Endothelial cell of umbilical vein (primary cell): ENCODE measurements around the gene RAB33B. TPM values are rescaled to one million over a fixed set of nuclear protein-coding genes. Genes with fewer than 3 reads are reported as not detected.

Experiments used
- BruUV-seq: library from RNA; stranded (reverse); fragments of 400-500 nt; replicated peaks from 2 replicates; lab custom pipeline; 2021; lab: Mats Ljungman, UMichigan
- CTCF ChIA-PET: fragments of 300-600, 350-600 bp; sonication (Branson Sonifier 250); formaldehyde crosslinking; loops from one replicate; lab custom pipeline; 2021; ENCODE audit warnings: antibody characterized with exemption, inconsistent platforms; lab: Charles Lee
- POLR2A ChIA-PET: fragments of 300-600, 350-600 bp; sonication (Branson Sonifier 250); formaldehyde crosslinking; loops from one replicate; lab custom pipeline; 2021; ENCODE audit warnings: antibody characterized with exemption, inconsistent platforms; lab: Charles Lee
- DNase-seq: peaks from one replicate; pipeline ENCODE4 v3.0.0-alpha.2; 2011; ENCODE audit warnings: low read depth, low spot score
- FAIRE-seq: peaks from 2 replicates; lab custom pipeline; 2011; peaks lifted over from hg19 to GRCh38; lab: Jason Lieb, UNC
- H2AFZ ChIP-seq: 2 replicates; pipeline ENCODE4 v1.6.0; 2012; ENCODE audit warnings: low read depth, low read length, control low read depth, inconsistent platforms
- H3K27ac ChIP-seq: 2 replicates; pipeline ENCODE4 v1.5.1; 2011; ENCODE audit warnings: low read depth, mild to moderate bottlenecking, control low read depth, low read length, moderate library complexity; ENCODE audit not compliant: insufficient read depth
- H3K27me3 ChIP-seq, 2 experiments: 2 replicates each; pipeline versions ENCODE4 v1.6.0 to v1.6.1; 2011; ENCODE audit warnings: low read length in 2 of 2, mixed read lengths in 1 of 2; ENCODE audit not compliant: control insufficient read depth in 2 of 2, insufficient read depth in 2 of 2
- H3K36me3 ChIP-seq, 2 experiments: 2 replicates in 1 of 2; 3 replicates in 1 of 2; pipeline ENCODE4 v1.5.1; 2011; ENCODE audit warnings: low read length in 2 of 2, mild to moderate bottlenecking in 1 of 2, moderate library complexity in 1 of 2; ENCODE audit not compliant: control insufficient read depth in 2 of 2, insufficient read depth in 2 of 2; ENCODE audit errors: extremely low read depth in 1 of 2
- H3K4me1 ChIP-seq: 3 replicates; pipeline ENCODE4 v1.5.1; 2011; ENCODE audit warnings: mild to moderate bottlenecking, low read length; ENCODE audit not compliant: control insufficient read depth, insufficient read depth; ENCODE audit errors: extremely low read depth
- H3K4me2 ChIP-seq: 2 replicates; pipeline ENCODE4 v1.6.1; 2011; ENCODE audit warnings: low read length, control low read depth, mixed read lengths; ENCODE audit not compliant: insufficient read depth
- H3K4me3 ChIP-seq, 3 experiments: fragments of 200-600 bp in 1 of 3; sonication (generic), shearing (Covaris generic) in 1 of 3; replicated peaks in 1 of 3; 2 replicates each; pipeline ENCODE4 v1.5.1; 2011 to 2016; ENCODE audit warnings: control low read depth in 3 of 3, low read length in 3 of 3, mild to moderate bottlenecking in 2 of 3, inconsistent platforms in 1 of 3, low read depth in 1 of 3, moderate library complexity in 1 of 3; ENCODE audit not compliant: insufficient read depth in 1 of 3
- H3K79me2 ChIP-seq: 2 replicates; pipeline ENCODE4 v1.6.0; 2012; ENCODE audit warnings: low read length, inconsistent platforms; ENCODE audit not compliant: control insufficient read depth, insufficient read depth
- H3K9ac ChIP-seq: replicated peaks from 2 replicates; pipeline ENCODE3; 2011; ENCODE audit warnings: low read length, control low read depth; ENCODE audit not compliant: insufficient read depth; ENCODE audit errors: extremely low read depth
- H3K9me1 ChIP-seq: replicated peaks from 3 replicates; pipeline ENCODE4 v1.6.0; 2011; ENCODE audit warnings: mild to moderate bottlenecking, low read length; ENCODE audit not compliant: control insufficient read depth, insufficient read depth; ENCODE audit errors: extremely low read depth
- H3K9me3 ChIP-seq: replicated peaks from 2 replicates; pipeline ENCODE4 v1.5.1; 2012; ENCODE audit warnings: low read length, inconsistent platforms; ENCODE audit not compliant: control insufficient read depth, insufficient read depth
- H4K20me1 ChIP-seq: replicated peaks from 2 replicates; pipeline ENCODE3; 2011; ENCODE audit warnings: mild to moderate bottlenecking, low read length; ENCODE audit not compliant: control insufficient read depth, insufficient read depth; ENCODE audit errors: extremely low read depth
- EZH2 ChIP-seq: IDR thresholded peaks from 2 replicates; pipeline ENCODE4 v1.6.1; 2012; ENCODE audit warnings: borderline replicate concordance, low read depth, mild to moderate bottlenecking, moderate library complexity, low read length, inconsistent platforms; ENCODE audit not compliant: severe bottlenecking
- FOS ChIP-seq: IDR thresholded peaks from 2 replicates; pipeline ENCODE4 v1.6.1; 2011; ENCODE audit warnings: mild to moderate bottlenecking, low read length, moderate library complexity, borderline replicate concordance; ENCODE audit not compliant: insufficient read depth
- GATA2 ChIP-seq: IDR thresholded peaks from 2 replicates; pipeline ENCODE4 v1.7.0; 2011; ENCODE audit warnings: low read depth, mild to moderate bottlenecking, moderate library complexity, mixed read lengths, low read length; ENCODE audit not compliant: insufficient read length, insufficient read depth
- JUN ChIP-seq: IDR thresholded peaks from 2 replicates; pipeline ENCODE4 v1.6.1; 2011; ENCODE audit warnings: borderline replicate concordance, low read depth; ENCODE audit not compliant: insufficient read length, insufficient read depth
- MYC ChIP-seq: IDR thresholded peaks from one replicate; pipeline ENCODE4 v1.6.1; 2011; ENCODE audit warnings: mild to moderate bottlenecking, low read depth, low read length
- POLR2A ChIP-seq: IDR thresholded peaks from 2 replicates; pipeline ENCODE4 v1.6.1; 2012; ENCODE audit warnings: low read depth, mild to moderate bottlenecking, control low read depth, low read length
- POLR2AphosphoS5 ChIP-seq: IDR thresholded peaks from 2 replicates; pipeline ENCODE4 v1.6.1; 2012; ENCODE audit warnings: low read depth, mild to moderate bottlenecking, control low read depth, low read length, moderate library complexity; ENCODE audit not compliant: insufficient read depth
- dilution Hi-C: fragments of 300-500 bp; cut with MboI; formaldehyde crosslinking; loops from one replicate; pipeline ENCODE4 v1.15.0; 2019; ENCODE audit warnings: low sequenced_read_pairs; ENCODE audit not compliant: extremely low pct_ligation_motif_present
- intact Hi-C: fragments of 100-400 bp; cut with micrococcal nuclease; formaldehyde crosslinking; loops from one replicate; pipeline ENCODE4 v1.10.0; 2022
- polyA plus RNA-seq, 4 experiments: library from polyadenylated mRNA; depleted of rRNA in 3 of 4; stranded (reverse) in 3 of 4; unstranded in 1 of 4; fragments of >200 nt; gene quantifications; 2 replicates each; pipeline versions ENCODE4 v1.2.1 to v1.2.3, GENCODE V29; 2011 to 2012; ENCODE audit warnings: missing spikeins in 1 of 4
- total RNA-seq: library from RNA; stranded (reverse); gene quantifications from 2 replicates; pipeline ENCODE4 v1.2.3, GENCODE V29; 2021
- TF ChIP-seq, protein P1 (sequence below): IDR thresholded peaks from 2 replicates; pipeline ENCODE4 v1.6.1; 2011; ENCODE audit not compliant: insufficient read depth, insufficient read length
- TF ChIP-seq, protein P2 (sequence below), 2 donors: IDR thresholded peaks; 1 replicate in 1 of 2; 2 replicates in 1 of 2; pipeline ENCODE4 v1.5.1; 2011; ENCODE audit warnings: low read length in 2 of 2, mild to moderate bottlenecking in 2 of 2, moderate library complexity in 2 of 2, control low read depth in 1 of 2, inconsistent platforms in 1 of 2, low read depth in 1 of 2; ENCODE audit not compliant: insufficient read depth in 1 of 2; ENCODE audit errors: extremely low read depth in 1 of 2

Gene RAB33B
- total and polyA plus RNA-seq, 2 donors (not counting 3 experiments of a cell fraction or from before 2014, with no cell fraction given) = 7.8 to 14.7 TPM

DNA sequence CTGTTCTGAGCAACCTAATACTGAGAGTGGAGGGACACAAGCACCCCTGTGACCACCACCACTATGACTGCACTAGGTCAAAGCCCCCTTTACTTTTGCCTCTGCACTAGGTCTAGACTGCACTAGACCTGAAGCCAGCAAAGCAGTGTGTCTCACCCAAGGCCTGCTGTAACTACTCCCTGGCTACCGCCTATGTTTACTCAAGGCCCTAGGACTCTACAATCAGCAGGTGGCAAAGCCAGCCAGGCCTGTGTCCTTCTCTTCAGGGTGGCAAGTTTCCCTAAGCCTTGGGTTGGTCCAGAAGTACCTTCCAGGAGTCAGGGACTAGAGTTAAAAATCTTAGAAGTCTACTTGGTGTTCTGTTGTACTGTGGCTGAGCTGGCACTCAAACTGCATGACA is 15.9 kb downstream of the RAB33B start:
- Histone ChIP-seq H2AFZ (no peak overlapping the region), H3K4me2 (no peak overlapping the region), H3K9me1 (no peaks in the 10 kb centered on the region), H3K79me2 (peaks cover 53% of the 10 kb centered on the region), H4K20me1 (peaks cover 9% of the 10 kb centered on the region), H3K4me3 (no peak overlapping the region), H3K27me3 (no peaks in the 10 kb centered on the region), H3K4me1 (no peaks in the 10 kb centered on the region), H3K9me3 (no peaks in the 10 kb centered on the region), H3K9ac (no peak overlapping the region), H3K36me3 (peaks cover 5 to 11% of the 10 kb centered on the region in 2 experiments), H3K27ac (no peak overlapping the region)
- BruUV-seq = no TSS peak
- DNase-seq (no peak), FAIRE-seq (no peak)
- ChIA-PET CTCF (no interaction called here), POLR2A (no interaction called here)
- dilution Hi-C loops = no loop called here
- TF ChIP-seq GATA2 (no peak), EZH2 (no peak), MYC (no peak), POLR2A (no peak), POLR2AphosphoS5 (no peak), FOS (no peak), JUN (no peak)
- TF ChIP-seq, protein P1, sequence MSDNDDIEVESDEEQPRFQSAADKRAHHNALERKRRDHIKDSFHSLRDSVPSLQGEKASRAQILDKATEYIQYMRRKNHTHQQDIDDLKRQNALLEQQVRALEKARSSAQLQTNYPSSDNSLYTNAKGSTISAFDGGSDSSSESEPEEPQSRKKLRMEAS = no peak
- TF ChIP-seq, protein P2, sequence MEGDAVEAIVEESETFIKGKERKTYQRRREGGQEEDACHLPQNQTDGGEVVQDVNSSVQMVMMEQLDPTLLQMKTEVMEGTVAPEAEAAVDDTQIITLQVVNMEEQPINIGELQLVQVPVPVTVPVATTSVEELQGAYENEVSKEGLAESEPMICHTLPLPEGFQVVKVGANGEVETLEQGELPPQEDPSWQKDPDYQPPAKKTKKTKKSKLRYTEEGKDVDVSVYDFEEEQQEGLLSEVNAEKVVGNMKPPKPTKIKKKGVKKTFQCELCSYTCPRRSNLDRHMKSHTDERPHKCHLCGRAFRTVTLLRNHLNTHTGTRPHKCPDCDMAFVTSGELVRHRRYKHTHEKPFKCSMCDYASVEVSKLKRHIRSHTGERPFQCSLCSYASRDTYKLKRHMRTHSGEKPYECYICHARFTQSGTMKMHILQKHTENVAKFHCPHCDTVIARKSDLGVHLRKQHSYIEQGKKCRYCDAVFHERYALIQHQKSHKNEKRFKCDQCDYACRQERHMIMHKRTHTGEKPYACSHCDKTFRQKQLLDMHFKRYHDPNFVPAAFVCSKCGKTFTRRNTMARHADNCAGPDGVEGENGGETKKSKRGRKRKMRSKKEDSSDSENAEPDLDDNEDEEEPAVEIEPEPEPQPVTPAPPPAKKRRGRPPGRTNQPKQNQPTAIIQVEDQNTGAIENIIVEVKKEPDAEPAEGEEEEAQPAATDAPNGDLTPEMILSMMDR (IDR thresholded peaks at IDR 0.05; ENCODE audit: extremely low read depth in 1 of 2, insufficient read depth in 1 of 2, low read depth in 1 of 2, low read length in 2 of 2) = no peak
- intact Hi-C loops = no loop called here
